KMS-11 (cell line): ENCODE results near the gene FRMPD4.

Experiments
- H2AFZ ChIP-seq: fragments of 200-600 bp; sonication (generic); 2 replicates; pipeline ENCODE4 v1.6.1; 2016; ENCODE audit warnings: antibody characterized with exemption, mixed run types, low read depth
- H3K27ac ChIP-seq: fragments of 200-600 bp; sonication (generic); 2 replicates; pipeline ENCODE4 v1.6.1; 2016; ENCODE audit warnings: mild to moderate bottlenecking, mixed run types
- H3K27me3 ChIP-seq: fragments of 200-600 bp; sonication (generic); 2 replicates; pipeline ENCODE4 v1.6.1; 2017; ENCODE audit warnings: mild to moderate bottlenecking, low read depth, mixed run types, moderate library complexity; ENCODE audit not compliant: insufficient read depth
- H3K36me3 ChIP-seq: fragments of 200-600 bp; sonication (generic); 2 replicates; pipeline ENCODE4 v1.6.1; 2017; ENCODE audit warnings: mild to moderate bottlenecking, mixed run types; ENCODE audit not compliant: insufficient read depth
- H3K4me1 ChIP-seq: fragments of 200-600 bp; sonication (generic); 2 replicates; pipeline ENCODE4 v1.6.1; 2016; ENCODE audit warnings: mild to moderate bottlenecking, low read depth, mixed run types; ENCODE audit not compliant: poor library complexity, severe bottlenecking
- H3K4me2 ChIP-seq: fragments of 200-600 bp; sonication (generic); 2 replicates; pipeline ENCODE4 v1.7.0; 2016; ENCODE audit warnings: mild to moderate bottlenecking, mixed run types
- H3K4me3 ChIP-seq: fragments of 200-600 bp; sonication (generic); IDR thresholded peaks from 2 replicates; pipeline ENCODE4 v1.6.1; 2017; ENCODE audit warnings: low read depth, low read length, mixed read lengths; ENCODE audit not compliant: insufficient read depth
- H3K79me2 ChIP-seq: fragments of 200-600 bp; sonication (generic); 2 replicates; pipeline ENCODE4 v1.6.1; 2016; ENCODE audit warnings: low read depth, mixed run types; ENCODE audit not compliant: insufficient read depth
- H3K9ac ChIP-seq: fragments of 200-600 bp; sonication (generic); 2 replicates; pipeline ENCODE4 v1.6.1; 2016; ENCODE audit warnings: mild to moderate bottlenecking, mixed run types
- H4K20me1 ChIP-seq: fragments of 200-600 bp; sonication (generic); 2 replicates; pipeline ENCODE4 v1.6.1; 2016; ENCODE audit warnings: mild to moderate bottlenecking, mixed run types; ENCODE audit not compliant: insufficient read depth
- TF ChIP-seq, protein P1 (sequence below): fragments of 200-600 bp; sonication (generic); conservative IDR thresholded peaks from 2 replicates; pipeline ENCODE4 v1.6.1; 2017; ENCODE audit warnings: low read depth, mild to moderate bottlenecking, antibody characterized with exemption, low read length, moderate library complexity, mixed read lengths

Gene FRMPD4

DNA sequence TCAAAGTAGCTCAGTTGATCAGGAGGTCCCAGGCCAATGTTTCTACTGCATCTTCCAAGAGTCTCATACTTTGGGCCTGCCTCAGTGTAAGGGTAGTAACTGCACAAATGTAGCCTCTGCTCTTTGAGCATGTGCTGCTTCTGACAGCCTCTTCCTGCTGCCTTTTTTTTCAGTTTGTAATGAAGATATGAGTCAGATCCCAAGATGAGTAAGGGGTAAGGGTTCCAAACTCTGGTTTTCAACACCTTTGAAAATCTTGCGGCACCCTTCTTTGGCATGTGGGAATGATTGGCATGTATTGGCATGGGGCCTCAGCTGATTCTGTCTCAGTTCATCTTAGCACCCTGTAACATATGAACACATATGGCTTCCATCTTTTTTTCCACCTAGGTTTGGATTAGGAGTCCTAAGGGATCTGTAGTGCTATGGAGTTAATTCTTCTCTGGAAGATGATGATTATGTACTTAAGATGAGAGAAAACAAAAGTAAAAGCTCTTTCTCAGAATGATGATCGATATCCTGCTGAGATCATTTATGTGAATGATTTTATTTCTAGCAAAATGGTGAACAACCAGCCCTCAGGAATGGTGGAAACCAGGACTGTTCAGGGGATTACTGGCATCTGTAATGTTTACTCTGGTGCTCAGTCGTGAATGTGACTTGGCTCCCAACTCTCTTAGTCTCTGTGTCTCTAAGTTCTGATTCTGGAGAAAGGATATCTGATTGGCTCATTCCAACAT, 534.3 kb downstream of the FRMPD4 start:
- TF ChIP-seq, protein P1, sequence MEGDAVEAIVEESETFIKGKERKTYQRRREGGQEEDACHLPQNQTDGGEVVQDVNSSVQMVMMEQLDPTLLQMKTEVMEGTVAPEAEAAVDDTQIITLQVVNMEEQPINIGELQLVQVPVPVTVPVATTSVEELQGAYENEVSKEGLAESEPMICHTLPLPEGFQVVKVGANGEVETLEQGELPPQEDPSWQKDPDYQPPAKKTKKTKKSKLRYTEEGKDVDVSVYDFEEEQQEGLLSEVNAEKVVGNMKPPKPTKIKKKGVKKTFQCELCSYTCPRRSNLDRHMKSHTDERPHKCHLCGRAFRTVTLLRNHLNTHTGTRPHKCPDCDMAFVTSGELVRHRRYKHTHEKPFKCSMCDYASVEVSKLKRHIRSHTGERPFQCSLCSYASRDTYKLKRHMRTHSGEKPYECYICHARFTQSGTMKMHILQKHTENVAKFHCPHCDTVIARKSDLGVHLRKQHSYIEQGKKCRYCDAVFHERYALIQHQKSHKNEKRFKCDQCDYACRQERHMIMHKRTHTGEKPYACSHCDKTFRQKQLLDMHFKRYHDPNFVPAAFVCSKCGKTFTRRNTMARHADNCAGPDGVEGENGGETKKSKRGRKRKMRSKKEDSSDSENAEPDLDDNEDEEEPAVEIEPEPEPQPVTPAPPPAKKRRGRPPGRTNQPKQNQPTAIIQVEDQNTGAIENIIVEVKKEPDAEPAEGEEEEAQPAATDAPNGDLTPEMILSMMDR, result no peak
- H3K4me1 ChIP-seq, result no peaks in the 10 kb centered on the region
- no peak overlapping the region for H2AFZ ChIP-seq
- no peak overlapping the region for H3K4me3 ChIP-seq
- no peak overlapping the region for H3K9ac ChIP-seq
- no peaks in the 10 kb centered on the region for H3K79me2 ChIP-seq
- no peaks in the 10 kb centered on the region for H3K27me3 ChIP-seq
- H3K27ac ChIP-seq, result no peak overlapping the region
- no peaks in the 10 kb centered on the region for H3K36me3 ChIP-seq
- no peaks in the 10 kb centered on the region for H4K20me1 ChIP-seq
- H3K4me2 ChIP-seq, result no peak overlapping the region

DNA sequence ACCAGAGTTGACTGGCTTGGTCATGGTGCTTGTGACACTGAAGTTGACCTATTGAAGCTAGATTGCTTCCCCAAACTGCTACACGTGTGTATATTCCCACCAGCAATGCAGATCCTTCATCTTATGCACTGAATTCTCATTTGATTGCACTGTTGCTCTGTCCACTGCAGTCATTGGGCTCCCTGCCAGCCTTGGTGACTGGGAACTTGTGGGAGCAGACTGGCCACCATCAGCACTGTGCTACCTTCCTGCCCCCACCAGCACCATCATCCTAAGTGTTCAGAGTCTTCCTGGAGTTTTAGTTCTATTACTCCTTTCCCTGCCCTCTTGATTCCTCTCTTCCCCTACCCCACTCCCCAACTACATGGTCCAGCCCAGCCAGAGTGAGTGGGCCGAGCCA, 535.2 kb downstream of the FRMPD4 start:
- no peaks in the 10 kb centered on the region for H3K27me3 ChIP-seq
- H3K9ac ChIP-seq, result no peak overlapping the region
- H3K4me3 ChIP-seq, result no peak overlapping the region
- H3K4me2 ChIP-seq, result no peak overlapping the region
- no peaks in the 10 kb centered on the region for H3K79me2 ChIP-seq
- no peaks in the 10 kb centered on the region for H4K20me1 ChIP-seq
- no peak overlapping the region for H3K27ac ChIP-seq
- H3K4me1 ChIP-seq, result no peaks in the 10 kb centered on the region
- no peaks in the 10 kb centered on the region for H3K36me3 ChIP-seq
- TF ChIP-seq, protein P1, result no peak
- H2AFZ ChIP-seq, result no peak overlapping the region

DNA sequence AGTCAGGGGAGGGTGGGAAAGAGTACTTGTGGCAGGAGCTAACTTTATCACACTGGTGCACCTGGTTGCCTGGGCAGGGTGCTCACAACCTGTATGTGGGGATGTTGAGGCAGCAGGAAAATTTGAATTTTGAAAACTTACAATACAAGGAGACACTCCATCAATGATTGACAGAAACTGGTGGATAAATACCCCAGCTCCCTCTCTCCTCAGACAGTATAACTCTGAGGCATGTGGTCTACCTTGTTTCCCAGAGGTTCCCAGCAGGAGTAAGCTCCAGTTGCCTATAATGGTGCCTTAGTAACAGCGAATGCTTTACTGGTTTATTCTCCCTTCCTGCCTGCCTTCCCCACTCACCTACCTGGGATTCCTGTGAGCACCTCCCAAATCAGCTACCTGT, 541.2 kb downstream of the FRMPD4 start:
- no peaks in the 10 kb centered on the region for H3K79me2 ChIP-seq
- no peaks in the 10 kb centered on the region for H3K4me1 ChIP-seq
- no peak overlapping the region for H3K4me2 ChIP-seq
- H3K27me3 ChIP-seq, result no peaks in the 10 kb centered on the region
- H3K36me3 ChIP-seq, result no peaks in the 10 kb centered on the region
- H3K9ac ChIP-seq, result no peak overlapping the region
- no peak overlapping the region for H2AFZ ChIP-seq
- no peaks in the 10 kb centered on the region for H4K20me1 ChIP-seq
- TF ChIP-seq, protein P1, result no peak
- H3K27ac ChIP-seq, result no peak overlapping the region
- no peak overlapping the region for H3K4me3 ChIP-seq

DNA sequence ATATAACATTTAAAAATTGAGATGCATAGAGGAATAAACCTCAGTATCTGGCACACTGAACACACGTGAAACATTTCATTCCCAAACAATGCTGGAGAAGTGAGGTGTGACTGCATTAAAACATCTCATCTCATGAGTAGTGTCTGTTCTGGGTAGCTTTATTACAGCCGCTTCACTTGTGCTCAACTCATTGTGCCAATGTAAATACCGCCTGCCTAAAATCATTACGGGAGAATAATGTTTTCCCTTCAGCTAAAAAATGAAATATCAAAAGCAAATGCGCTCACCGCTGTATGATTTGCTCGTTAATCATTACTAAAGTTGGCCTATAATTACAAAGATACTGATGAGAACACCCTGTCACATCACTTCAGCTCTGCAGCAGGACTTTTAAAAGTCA, 542.8 kb downstream of the FRMPD4 start:
- Histone ChIP-seq H4K20me1 (no peaks in the 10 kb centered on the region), H3K79me2 (no peaks in the 10 kb centered on the region), H3K27ac (no peak overlapping the region), H3K4me2 (no peak overlapping the region), H3K27me3 (no peaks in the 10 kb centered on the region), H3K4me1 (no peaks in the 10 kb centered on the region), H2AFZ (no peak overlapping the region), H3K9ac (no peak overlapping the region), H3K4me3 (no peak overlapping the region), H3K36me3 (no peaks in the 10 kb centered on the region)
- TF ChIP-seq, protein P1, result no peak
